ENCODE results near the gene CCDC32. TPM values are rescaled to one million over a fixed set of nuclear protein-coding genes. Genes with fewer than 3 reads are reported as not detected.
A peak's percentile ranks its signal among the peaks of the same experiment; 100 is the strongest.

The CCDC32 gene
- total and polyA plus RNA-seq, 2 of the 13 experiments (the other 11 are each of a cell fraction or from before 2014, with no cell fraction given) = 10.8 to 23.2 TPM

DNA sequence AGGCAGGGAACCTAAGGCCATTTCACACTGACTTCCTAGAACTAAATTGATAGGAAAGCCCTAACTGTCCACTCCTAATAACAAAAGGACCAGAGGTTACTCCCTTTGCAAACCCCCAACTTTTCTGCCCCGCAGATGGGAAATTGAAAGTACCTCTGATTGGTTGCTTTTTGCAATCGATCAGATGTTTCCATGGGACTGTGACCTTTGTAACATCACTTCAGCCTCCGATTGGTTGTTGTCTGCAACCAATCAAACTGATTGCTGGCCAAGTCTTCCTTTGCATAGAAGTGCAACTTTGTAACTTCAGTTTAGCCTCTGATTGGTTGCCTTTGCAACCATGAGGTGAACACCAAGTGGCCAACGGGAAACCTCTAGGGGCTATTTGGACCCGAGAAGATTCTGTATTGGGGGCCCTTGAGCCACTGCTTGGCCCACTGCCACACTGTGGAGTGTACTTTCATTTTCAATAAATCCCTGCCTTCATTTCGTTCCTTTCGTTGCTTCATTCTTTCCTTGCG lies 17.9 kb upstream of the CCDC32 start (continued):
- TF ChIP-seq GLI4 (CRISPR knock-in tag; IDR thresholded peaks at IDR 0.05; ENCODE audit: borderline replicate concordance) (no peak), NCOA5 (CRISPR knock-in tag; IDR thresholded peaks at IDR 0.05) (no peak), KMT2B (CRISPR knock-in tag; IDR thresholded peaks at IDR 0.05) (0 out of 2 replicates have a peak, but pooled peaks have one; percentile 22), ARNTL (CRISPR knock-in tag; IDR thresholded peaks at IDR 0.05) (0 out of 2 replicates have a peak, but pooled peaks have one; percentile 28), ZNF883 (CRISPR knock-in tag; IDR thresholded peaks at IDR 0.05; ENCODE audit: not compliant biosample characterization) (no peak), POLR2G (IDR thresholded peaks at IDR 0.05; ENCODE audit: low read depth, low read length) (peak; percentile 66), ZNF598 (CRISPR knock-in tag; IDR thresholded peaks at IDR 0.05; ENCODE audit: borderline replicate concordance) (no peak), SP140L (CRISPR knock-in tag; IDR thresholded peaks at IDR 0.05; ENCODE audit: borderline replicate concordance) (no peak), ZNF772 (CRISPR knock-in tag; IDR thresholded peaks at IDR 0.05) (0 out of 2 replicates have a peak, but pooled peaks have one; percentile 55), JUND (CRISPR knock-in tag; IDR thresholded peaks at IDR 0.05) (no peak), TAF1 (CRISPR knock-in tag; IDR thresholded peaks at IDR 0.05) (peak; percentile 46; the same call in 1 of the 2 replicates), EP300 (IDR thresholded peaks at IDR 0.05; ENCODE audit: low read depth in 2 of 2, low read length in 2 of 2) (peak in 1 of 2 experiments; percentile 50; a peak in 1 of 4 replicates), EP300 (CRISPR knock-in tag; IDR thresholded peaks at IDR 0.05; ENCODE audit: borderline replicate concordance) (no peak), FOXK1 (CRISPR knock-in tag; IDR thresholded peaks at IDR 0.05; ENCODE audit: borderline replicate concordance, low read depth) (peak; percentile 65; the same call in 1 of the 2 replicates), ETV5 (CRISPR knock-in tag; IDR thresholded peaks at IDR 0.05; ENCODE audit: borderline replicate concordance) (no peak), STAG1 (CRISPR knock-in tag; IDR thresholded peaks at IDR 0.05) (no peak), MED13 (CRISPR knock-in tag; IDR thresholded peaks at IDR 0.05) (no peak), PHF8 (CRISPR knock-in tag; IDR thresholded peaks at IDR 0.05) (no peak), NR2F6 (IDR thresholded peaks at IDR 0.05) (peak; percentile 64), NR2F6 (CRISPR knock-in tag; IDR thresholded peaks at IDR 0.05) (peak; percentile 54; the same call in 1 of the 2 replicates), ASH2L (IDR thresholded peaks at IDR 0.05; ENCODE audit: insufficient read length, low read depth, low read length) (peak; percentile 35), ZNF614 (CRISPR knock-in tag; IDR thresholded peaks at IDR 0.05; ENCODE audit: borderline replicate concordance) (no peak)
- TF ChIP-seq, protein P1, sequence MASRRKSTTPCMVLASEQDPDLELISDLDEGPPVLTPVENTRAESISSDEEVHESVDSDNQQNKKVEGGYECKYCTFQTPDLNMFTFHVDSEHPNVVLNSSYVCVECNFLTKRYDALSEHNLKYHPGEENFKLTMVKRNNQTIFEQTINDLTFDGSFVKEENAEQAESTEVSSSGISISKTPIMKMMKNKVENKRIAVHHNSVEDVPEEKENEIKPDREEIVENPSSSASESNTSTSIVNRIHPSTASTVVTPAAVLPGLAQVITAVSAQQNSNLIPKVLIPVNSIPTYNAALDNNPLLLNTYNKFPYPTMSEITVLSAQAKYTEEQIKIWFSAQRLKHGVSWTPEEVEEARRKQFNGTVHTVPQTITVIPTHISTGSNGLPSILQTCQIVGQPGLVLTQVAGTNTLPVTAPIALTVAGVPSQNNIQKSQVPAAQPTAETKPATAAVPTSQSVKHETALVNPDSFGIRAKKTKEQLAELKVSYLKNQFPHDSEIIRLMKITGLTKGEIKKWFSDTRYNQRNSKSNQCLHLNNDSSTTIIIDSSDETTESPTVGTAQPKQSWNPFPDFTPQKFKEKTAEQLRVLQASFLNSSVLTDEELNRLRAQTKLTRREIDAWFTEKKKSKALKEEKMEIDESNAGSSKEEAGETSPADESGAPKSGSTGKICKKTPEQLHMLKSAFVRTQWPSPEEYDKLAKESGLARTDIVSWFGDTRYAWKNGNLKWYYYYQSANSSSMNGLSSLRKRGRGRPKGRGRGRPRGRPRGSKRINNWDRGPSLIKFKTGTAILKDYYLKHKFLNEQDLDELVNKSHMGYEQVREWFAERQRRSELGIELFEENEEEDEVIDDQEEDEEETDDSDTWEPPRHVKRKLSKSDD (CRISPR knock-in tag; IDR thresholded peaks at IDR 0.05; ENCODE audit: low read depth) = no peak
- TF ChIP-seq, protein P2, sequence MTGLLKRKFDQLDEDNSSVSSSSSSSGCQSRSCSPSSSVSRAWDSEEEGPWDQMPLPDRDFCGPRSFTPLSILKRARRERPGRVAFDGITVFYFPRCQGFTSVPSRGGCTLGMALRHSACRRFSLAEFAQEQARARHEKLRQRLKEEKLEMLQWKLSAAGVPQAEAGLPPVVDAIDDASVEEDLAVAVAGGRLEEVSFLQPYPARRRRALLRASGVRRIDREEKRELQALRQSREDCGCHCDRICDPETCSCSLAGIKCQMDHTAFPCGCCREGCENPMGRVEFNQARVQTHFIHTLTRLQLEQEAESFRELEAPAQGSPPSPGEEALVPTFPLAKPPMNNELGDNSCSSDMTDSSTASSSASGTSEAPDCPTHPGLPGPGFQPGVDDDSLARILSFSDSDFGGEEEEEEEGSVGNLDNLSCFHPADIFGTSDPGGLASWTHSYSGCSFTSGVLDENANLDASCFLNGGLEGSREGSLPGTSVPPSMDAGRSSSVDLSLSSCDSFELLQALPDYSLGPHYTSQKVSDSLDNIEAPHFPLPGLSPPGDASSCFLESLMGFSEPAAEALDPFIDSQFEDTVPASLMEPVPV (CRISPR knock-in tag; IDR thresholded peaks at IDR 0.05) = no peak
- TF ChIP-seq, protein P3, sequence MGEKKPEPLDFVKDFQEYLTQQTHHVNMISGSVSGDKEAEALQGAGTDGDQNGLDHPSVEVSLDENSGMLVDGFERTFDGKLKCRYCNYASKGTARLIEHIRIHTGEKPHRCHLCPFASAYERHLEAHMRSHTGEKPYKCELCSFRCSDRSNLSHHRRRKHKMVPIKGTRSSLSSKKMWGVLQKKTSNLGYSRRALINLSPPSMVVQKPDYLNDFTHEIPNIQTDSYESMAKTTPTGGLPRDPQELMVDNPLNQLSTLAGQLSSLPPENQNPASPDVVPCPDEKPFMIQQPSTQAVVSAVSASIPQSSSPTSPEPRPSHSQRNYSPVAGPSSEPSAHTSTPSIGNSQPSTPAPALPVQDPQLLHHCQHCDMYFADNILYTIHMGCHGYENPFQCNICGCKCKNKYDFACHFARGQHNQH (CRISPR knock-in tag; IDR thresholded peaks at IDR 0.05) = 0 out of 2 replicates have a peak, but pooled peaks have one; percentile 50
- TF ChIP-seq, protein P4, sequence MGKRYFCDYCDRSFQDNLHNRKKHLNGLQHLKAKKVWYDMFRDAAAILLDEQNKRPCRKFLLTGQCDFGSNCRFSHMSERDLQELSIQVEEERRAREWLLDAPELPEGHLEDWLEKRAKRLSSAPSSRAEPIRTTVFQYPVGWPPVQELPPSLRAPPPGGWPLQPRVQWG (CRISPR knock-in tag; IDR thresholded peaks at IDR 0.05; ENCODE audit: borderline replicate concordance, low read depth) = no peak
